B cell (primary cell): ENCODE results near the gene ZNF710.

Experiments used
- EZH2 ChIP-seq: IDR thresholded peaks from 2 replicates; pipeline ENCODE4 v1.6.1; 2012; ENCODE audit warnings: borderline replicate concordance, low read depth, mild to moderate bottlenecking, moderate library complexity, low read length; ENCODE audit not compliant: insufficient read depth, poor library complexity, severe bottlenecking
- TF ChIP-seq, protein P1 (sequence below): fragments of 200-600 bp; IDR thresholded peaks from one replicate; pipeline ENCODE4 v1.8.0; 2022; ENCODE audit warnings: antibody characterized with exemption, mild to moderate bottlenecking

DNA sequence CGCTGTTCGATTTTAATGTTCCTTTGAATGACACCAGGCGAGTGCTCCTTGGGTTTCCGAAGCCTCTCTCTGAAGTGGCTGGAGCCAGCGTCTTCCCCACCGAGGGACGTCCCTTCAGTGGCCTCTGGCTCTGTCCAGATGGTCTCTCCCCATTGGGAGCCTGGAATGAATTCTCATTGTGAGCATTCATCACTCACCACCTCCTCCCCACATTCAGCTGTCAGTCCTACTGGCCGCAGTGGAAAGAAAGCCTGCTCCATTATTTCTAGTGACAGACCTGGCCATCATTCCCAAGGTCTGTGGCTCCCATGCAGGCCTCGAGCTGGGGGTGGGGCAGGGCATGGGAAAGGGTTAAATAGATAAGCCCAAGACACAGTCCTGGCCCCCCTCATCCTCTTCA is 35.2 kb downstream of the ZNF710 start:
- TF ChIP-seq, protein P1, sequence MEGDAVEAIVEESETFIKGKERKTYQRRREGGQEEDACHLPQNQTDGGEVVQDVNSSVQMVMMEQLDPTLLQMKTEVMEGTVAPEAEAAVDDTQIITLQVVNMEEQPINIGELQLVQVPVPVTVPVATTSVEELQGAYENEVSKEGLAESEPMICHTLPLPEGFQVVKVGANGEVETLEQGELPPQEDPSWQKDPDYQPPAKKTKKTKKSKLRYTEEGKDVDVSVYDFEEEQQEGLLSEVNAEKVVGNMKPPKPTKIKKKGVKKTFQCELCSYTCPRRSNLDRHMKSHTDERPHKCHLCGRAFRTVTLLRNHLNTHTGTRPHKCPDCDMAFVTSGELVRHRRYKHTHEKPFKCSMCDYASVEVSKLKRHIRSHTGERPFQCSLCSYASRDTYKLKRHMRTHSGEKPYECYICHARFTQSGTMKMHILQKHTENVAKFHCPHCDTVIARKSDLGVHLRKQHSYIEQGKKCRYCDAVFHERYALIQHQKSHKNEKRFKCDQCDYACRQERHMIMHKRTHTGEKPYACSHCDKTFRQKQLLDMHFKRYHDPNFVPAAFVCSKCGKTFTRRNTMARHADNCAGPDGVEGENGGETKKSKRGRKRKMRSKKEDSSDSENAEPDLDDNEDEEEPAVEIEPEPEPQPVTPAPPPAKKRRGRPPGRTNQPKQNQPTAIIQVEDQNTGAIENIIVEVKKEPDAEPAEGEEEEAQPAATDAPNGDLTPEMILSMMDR, result no peak
- no peak for TF ChIP-seq EZH2
